ENCODE data around the gene DEDD. TPM values are rescaled to one million over a fixed set of nuclear protein-coding genes. Genes with fewer than 3 reads are reported as not detected.
A peak's percentile ranks its signal among the peaks of the same experiment; 100 is the strongest.

The DEDD gene
- total RNA-seq, 1 experiment from 2014 or later = 44.7 TPM

GRCh38 chr1:161165742-161166668 lies 33.5 kb upstream of the DEDD start, which contains the start of gene PPOX:
Gene PPOX, plus strand, starts transcription at chr1:161166426. Its CDS starts 422 bp downstream, at chr1:161166848.
- Histone ChIP-seq H2AFZ (ENCODE audit: low read length) (no peak within 1 kb of the TSS), H3K23ac (ENCODE audit: insufficient read length, low read depth, low read length) (no peak within 1 kb of the TSS), H3K14ac (ENCODE audit: insufficient read depth, low read length) (peak within 1 kb of the TSS; percentile 32; the same call in 1 of the 2 replicates), H2BK5ac (ENCODE audit: insufficient read length, low read length) (no peak within 1 kb of the TSS), H3K9ac (ENCODE audit: extremely low read depth, insufficient read length, low read length) (peak within 1 kb of the TSS; percentile 64), H3K79me2 (ENCODE audit: insufficient read depth, low read length) (no peaks in the 10 kb centered on the region), H3K56ac (ENCODE audit: insufficient read length, low read depth, low read length) (no peak within 1 kb of the TSS), H2BK20ac (ENCODE audit: low read depth, low read length, poor library complexity, severe bottlenecking) (no peak within 1 kb of the TSS), H4K91ac (ENCODE audit: insufficient read length, low read depth, low read length) (no peak within 1 kb of the TSS), H3K18ac (ENCODE audit: insufficient read length, low read depth, low read length) (peak within 1 kb of the TSS; percentile 84), H3K27me3 (ENCODE audit: insufficient read depth, low read length) (no peaks in the 10 kb centered on the region), H2BK15ac (ENCODE audit: low read depth, low read length) (no peak within 1 kb of the TSS), H3K4me1 (ENCODE audit: insufficient read depth, low read length) (no peaks in the 10 kb centered on the region), H3K9me3 (ENCODE audit: control insufficient read depth, low read depth, low read length) (no peaks in the 10 kb centered on the region), H3K4me2 (ENCODE audit: insufficient read depth, insufficient read length, low read length) (peak within 1 kb of the TSS; percentile 70), H3K23me2 (ENCODE audit: insufficient read length, low read depth, low read length, poor library complexity, severe bottlenecking) (peaks cover 11% of the 10 kb centered on the region), H4K20me1 (ENCODE audit: control insufficient read depth, insufficient read depth, insufficient read length) (no peaks in the 10 kb centered on the region), H3K4ac (ENCODE audit: low read depth, low read length) (no peak within 1 kb of the TSS), H2BK12ac (ENCODE audit: insufficient read length, low read depth, low read length) (no peak within 1 kb of the TSS), H4K5ac (ENCODE audit: insufficient read length, low read depth, low read length) (no peak within 1 kb of the TSS), H4K8ac (replicated peaks; ENCODE audit: insufficient read length, low read depth, low read length) (no peak within 1 kb of the TSS), H2BK120ac (ENCODE audit: low read depth, low read length, poor library complexity, severe bottlenecking) (no peak within 1 kb of the TSS), H3K79me1 (ENCODE audit: insufficient read depth, low read depth, low read length, poor library complexity, severe bottlenecking) (no peaks in the 10 kb centered on the region), H3K27ac (ENCODE audit: insufficient read length, low read depth, low read length) (no peak within 1 kb of the TSS), H3T11ph (ENCODE audit: low read length) (no peak within 1 kb of the TSS), H2AK5ac (ENCODE audit: insufficient read length, low read length) (no peak within 1 kb of the TSS)
- Mint-ChIP-seq H3K36me3 (ENCODE audit: insufficient read depth in 1 of 3, low read depth in 3 of 3) (peaks cover 24 to 62% (median 54%) of the 10 kb centered on the region in 3 experiments), H3K9me3 (no peaks in the 10 kb centered on the region), H3K27me3 (ENCODE audit: low read depth) (no peaks in the 10 kb centered on the region; the same call in 1 of the 2 replicates), H3K4me3 (peak within 1 kb of the TSS; percentile 90), H3K4me1 (peaks cover 17 to 22% of the 10 kb centered on the region in 2 experiments), H3K27ac (peak within 1 kb of the TSS; percentile 79 to 98 (median 97))
- no CpG with 5 or more reads among the region's 54 CpGs for WGBS (ENCODE audit: extremely low coverage, insufficient read length, low lambda C conversion rate)
- peak; percentile 99 for DNase-seq
- peak; percentile 60 for TF ChIP-seq CTCF (conservative IDR thresholded peaks at IDR 0.05)
